Osteocyte (in vitro differentiated cells): Measurements from ENCODE around the gene MATN1. TPM values are rescaled to one million over a fixed set of nuclear protein-coding genes. Genes with fewer than 3 reads are reported as not detected.

Experiments used
- DNase-seq: peaks from one replicate; pipeline ENCODE4 v3.0.0; 2021; ENCODE audit warnings: mixed read lengths; ENCODE audit not compliant: unreplicated experiment; ENCODE audit errors: extremely low spot score
- H3K27ac Mint-ChIP-seq: one replicate; pipeline ENCODE4 v1.8.0; 2021; ENCODE audit warnings: mild to moderate bottlenecking, mixed read lengths; ENCODE audit not compliant: unreplicated experiment
- H3K27me3 Mint-ChIP-seq: one replicate; pipeline ENCODE4 v1.8.0; 2021; ENCODE audit warnings: mixed read lengths; ENCODE audit not compliant: unreplicated experiment
- H3K36me3 Mint-ChIP-seq: one replicate; pipeline ENCODE4 v1.8.0; 2021; ENCODE audit warnings: mixed read lengths; ENCODE audit not compliant: unreplicated experiment
- H3K4me1 Mint-ChIP-seq: one replicate; pipeline ENCODE4 v1.8.0; 2021; ENCODE audit warnings: mixed read lengths; ENCODE audit not compliant: unreplicated experiment
- H3K4me3 Mint-ChIP-seq: one replicate; pipeline ENCODE4 v1.8.0; 2021; ENCODE audit warnings: mild to moderate bottlenecking, moderate library complexity, mixed read lengths; ENCODE audit not compliant: unreplicated experiment
- H3K9me3 Mint-ChIP-seq: one replicate; pipeline ENCODE4 v1.8.0; 2021; ENCODE audit warnings: mixed read lengths; ENCODE audit not compliant: unreplicated experiment
- total RNA-seq: library from RNA; stranded (reverse); gene quantifications from 2 replicates; pipeline ENCODE4 v1.2.1, GENCODE V29; 2021
- TF ChIP-seq, protein P1 (sequence below): fragments of 200-600 bp; sonication (generic); IDR thresholded peaks from 2 replicates; pipeline ENCODE4 v1.5.0; 2021; ENCODE audit warnings: antibody characterized with exemption, mild to moderate bottlenecking, moderate library complexity

Gene MATN1
- total RNA-seq, 1 donor from 2014 or later = 0.99 TPM

DNA sequence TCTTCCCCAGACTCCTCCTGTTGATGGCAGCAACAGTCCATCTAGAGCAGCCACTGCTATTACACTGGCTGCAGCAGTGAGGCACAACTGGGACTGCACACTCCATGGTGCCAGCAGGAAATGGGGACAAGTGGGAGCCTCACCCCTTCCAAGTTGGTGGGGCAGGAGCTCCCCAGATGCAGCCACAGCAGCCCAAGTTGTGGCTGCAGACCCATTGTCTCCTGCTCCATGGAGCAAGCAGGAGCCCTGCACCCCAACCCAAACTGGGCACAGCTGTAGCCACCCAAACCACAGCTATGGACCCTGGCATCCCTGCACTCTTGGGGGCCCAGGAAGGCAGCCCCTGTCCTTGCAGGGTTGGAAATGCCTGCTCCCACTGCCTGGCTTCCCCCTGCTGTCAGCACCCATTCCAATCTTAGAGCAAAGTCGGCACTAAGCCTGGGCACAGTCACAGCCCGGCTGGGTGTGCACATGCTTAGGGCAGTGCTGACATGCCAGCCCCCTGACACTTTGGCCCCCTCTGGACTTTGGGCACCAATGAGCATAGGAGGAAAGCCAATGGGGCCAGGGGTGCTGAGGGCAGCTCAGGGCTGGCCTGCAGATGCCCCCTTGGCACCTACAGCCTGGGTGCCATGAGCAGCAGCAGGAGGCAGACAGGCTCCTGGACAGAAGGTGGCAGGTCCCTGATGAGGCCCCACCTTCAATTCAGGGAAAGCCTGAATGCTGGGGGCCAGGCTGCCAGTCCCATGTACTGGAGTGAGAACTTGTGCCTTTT, 44.0 kb downstream of the MATN1 start:
- H3K4me1 Mint-ChIP-seq = peaks cover 5% of the 10 kb centered on the region
- H3K27ac Mint-ChIP-seq = no peak overlapping the region
- H3K4me3 Mint-ChIP-seq = no peak overlapping the region
- H3K9me3 Mint-ChIP-seq = no peaks in the 10 kb centered on the region
- no peak for DNase-seq
- TF ChIP-seq, protein P1, sequence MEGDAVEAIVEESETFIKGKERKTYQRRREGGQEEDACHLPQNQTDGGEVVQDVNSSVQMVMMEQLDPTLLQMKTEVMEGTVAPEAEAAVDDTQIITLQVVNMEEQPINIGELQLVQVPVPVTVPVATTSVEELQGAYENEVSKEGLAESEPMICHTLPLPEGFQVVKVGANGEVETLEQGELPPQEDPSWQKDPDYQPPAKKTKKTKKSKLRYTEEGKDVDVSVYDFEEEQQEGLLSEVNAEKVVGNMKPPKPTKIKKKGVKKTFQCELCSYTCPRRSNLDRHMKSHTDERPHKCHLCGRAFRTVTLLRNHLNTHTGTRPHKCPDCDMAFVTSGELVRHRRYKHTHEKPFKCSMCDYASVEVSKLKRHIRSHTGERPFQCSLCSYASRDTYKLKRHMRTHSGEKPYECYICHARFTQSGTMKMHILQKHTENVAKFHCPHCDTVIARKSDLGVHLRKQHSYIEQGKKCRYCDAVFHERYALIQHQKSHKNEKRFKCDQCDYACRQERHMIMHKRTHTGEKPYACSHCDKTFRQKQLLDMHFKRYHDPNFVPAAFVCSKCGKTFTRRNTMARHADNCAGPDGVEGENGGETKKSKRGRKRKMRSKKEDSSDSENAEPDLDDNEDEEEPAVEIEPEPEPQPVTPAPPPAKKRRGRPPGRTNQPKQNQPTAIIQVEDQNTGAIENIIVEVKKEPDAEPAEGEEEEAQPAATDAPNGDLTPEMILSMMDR = no peak
- H3K27me3 Mint-ChIP-seq = peaks cover 28% of the 10 kb centered on the region
- no peaks in the 10 kb centered on the region for H3K36me3 Mint-ChIP-seq

GRCh38 chr1:30678209-30678608, 45.2 kb downstream of the MATN1 start:
- no peak for DNase-seq
- peaks cover 6% of the 10 kb centered on the region for H3K9me3 Mint-ChIP-seq
- no peak overlapping the region for H3K27ac Mint-ChIP-seq
- no peak overlapping the region for H3K4me3 Mint-ChIP-seq
- peaks cover 5% of the 10 kb centered on the region for H3K4me1 Mint-ChIP-seq
- no peaks in the 10 kb centered on the region for H3K36me3 Mint-ChIP-seq
- H3K27me3 Mint-ChIP-seq = peaks cover 23% of the 10 kb centered on the region
- TF ChIP-seq, protein P1 = no peak

DNA sequence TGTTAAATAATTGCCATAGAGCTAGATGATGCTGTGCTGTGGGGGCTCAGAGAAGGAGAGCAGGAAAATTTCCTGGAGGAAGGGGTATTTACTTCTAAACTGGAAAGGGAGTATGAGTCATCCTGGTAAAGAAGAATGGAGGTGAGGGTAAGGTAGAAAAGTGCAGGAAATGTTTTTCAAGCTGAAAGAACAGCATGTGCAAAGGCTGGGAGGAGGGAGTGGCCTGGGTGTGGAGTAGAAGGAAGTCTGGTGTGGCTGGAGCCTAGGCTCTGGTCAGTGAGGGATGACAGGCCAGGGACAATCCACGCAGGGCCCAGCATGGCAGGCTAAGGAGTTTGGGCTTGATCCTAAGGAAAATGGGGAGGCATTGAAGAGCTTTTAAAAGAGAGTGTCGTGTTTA, 45.9 kb downstream of the MATN1 start:
- Mint-ChIP-seq H3K4me1 (peaks cover 5% of the 10 kb centered on the region), H3K9me3 (peaks cover 6% of the 10 kb centered on the region), H3K27ac (no peak overlapping the region), H3K27me3 (peaks cover 19% of the 10 kb centered on the region), H3K4me3 (no peak overlapping the region), H3K36me3 (no peaks in the 10 kb centered on the region)
- TF ChIP-seq, protein P1 = no peak
- no peak for DNase-seq

GRCh38 chr1:30675761-30676160, 47.6 kb downstream of the MATN1 start:
- TF ChIP-seq, protein P1 = no peak
- no peaks in the 10 kb centered on the region for H3K36me3 Mint-ChIP-seq
- no peak for DNase-seq
- H3K27ac Mint-ChIP-seq = peak overlapping the region; percentile 43
- peaks cover 6% of the 10 kb centered on the region for H3K9me3 Mint-ChIP-seq
- no peak overlapping the region for H3K4me3 Mint-ChIP-seq
- peaks cover 5% of the 10 kb centered on the region for H3K4me1 Mint-ChIP-seq
- H3K27me3 Mint-ChIP-seq = peaks cover 11% of the 10 kb centered on the region

GRCh38 chr1:30675289-30675688, 48.1 kb downstream of the MATN1 start:
- Mint-ChIP-seq H3K27ac (peak overlapping the region; percentile 43), H3K36me3 (no peaks in the 10 kb centered on the region), H3K4me3 (no peak overlapping the region), H3K4me1 (peaks cover 5% of the 10 kb centered on the region), H3K27me3 (peaks cover 11% of the 10 kb centered on the region), H3K9me3 (peaks cover 6% of the 10 kb centered on the region)
- DNase-seq = no peak
- TF ChIP-seq, protein P1 = no peak
